K562 (cell line): ENCODE data around the gene CDT1. TPM values are rescaled to one million over a fixed set of nuclear protein-coding genes. Genes with fewer than 3 reads are reported as not detected.
A peak's percentile ranks its signal among the peaks of the same experiment; 100 is the strongest.

ENCODE experiments used
- AFF1 ChIP-seq, 2 experiments: fragments of 450-650 bp; IDR thresholded peaks; 2 replicates each; pipeline ENCODE4 v1.6.1; 2018; ENCODE audit warnings: mild to moderate bottlenecking in 2 of 2, low read depth in 1 of 2; ENCODE audit not compliant: partially characterized antibody in 2 of 2
- CBFB ChIP-seq: sonication (generic); formaldehyde crosslinking; IDR thresholded peaks from 2 replicates; pipeline ENCODE4 v1.4.0; 2020; ENCODE audit warnings: mild to moderate bottlenecking, missing genetic modification reagents
- CHAMP1 ChIP-seq: fragments of 450-650 bp; IDR thresholded peaks from 2 replicates; pipeline ENCODE4 v1.6.1; 2016; ENCODE audit warnings: mild to moderate bottlenecking
- DPF2 ChIP-seq: fragments of 450-650 bp; IDR thresholded peaks from 2 replicates; pipeline ENCODE4 v1.6.1; 2016
- GATAD2A ChIP-seq: fragments of 450-650 bp; IDR thresholded peaks from 2 replicates; pipeline ENCODE4 v1.6.1; 2017
- JUND ChIP-seq, 2 experiments: IDR thresholded peaks; 2 replicates in 1 of 2; 3 replicates in 1 of 2; pipeline ENCODE4 v1.6.1; 2011; ENCODE audit warnings: borderline replicate concordance in 2 of 2, low read depth in 2 of 2, low read length in 2 of 2, improper control_type of control experiment in 1 of 2, missing biosample characterization in 1 of 2, missing genetic modification characterization in 1 of 2, missing genetic modification reagents in 1 of 2
- MYBL2 ChIP-seq, 2 experiments: fragments of 450-650 bp in 1 of 2; sonication (generic) in 1 of 2; formaldehyde crosslinking in 1 of 2; IDR thresholded peaks; 2 replicates each; pipeline versions ENCODE4 v1.6.1 to v1.8.1; 2017 to 2022; ENCODE audit warnings: borderline replicate concordance in 1 of 2, inconsistent platforms in 1 of 2, low read depth in 1 of 2, mild to moderate bottlenecking in 1 of 2, missing genetic modification reagents in 1 of 2, moderate library complexity in 1 of 2
- MYNN ChIP-seq, 2 experiments: sonication (generic); formaldehyde crosslinking in 1 of 2; IDR thresholded peaks; 2 replicates each; pipeline versions ENCODE4 v1.5.0 to v1.6.1; 2016 to 2020; ENCODE audit warnings: antibody characterized with exemption in 1 of 2, missing genetic modification reagents in 1 of 2
- SRF ChIP-seq, 2 experiments: fragments of 250-450, 450-650 bp in 1 of 2; sonication (Bioruptor Pico) in 1 of 2; sonication (generic) in 1 of 2; formaldehyde crosslinking; IDR thresholded peaks; 2 replicates each; pipeline versions ENCODE4 v1.5.0 to v1.5.1; 2020 to 2022; ENCODE audit warnings: mild to moderate bottlenecking in 1 of 2, missing genetic modification reagents in 1 of 2
- STAT5A ChIP-seq: IDR thresholded peaks from 2 replicates; pipeline ENCODE4 v1.6.1; 2012; ENCODE audit warnings: low read length, inconsistent platforms, borderline replicate concordance
- polyA plus RNA-seq, 8 experiments: library from polyadenylated mRNA; depleted of rRNA in 4 of 8; stranded (reverse) in 5 of 8; unstranded in 3 of 8; fragments of >200 nt; fragmentation: Nextera tagmentation in 2 of 8; fragmentation: Illumina TruSeq in 1 of 8; extraction: Ambion mirVana in 2 of 8; extraction: Trizol in 1 of 8; gene quantifications; 2 replicates each; pipeline versions ENCODE4 v1.2.1 to v1.2.3, GENCODE V29; 2011 to 2014; ENCODE audit warnings: inconsistent platforms in 1 of 8, missing spikeins in 1 of 8
- total RNA-seq, 7 experiments: library from RNA; depleted of rRNA in 6 of 7; stranded (reverse); fragments of >200 nt in 6 of 7; fragmentation: Illumina TruSeq in 2 of 7; extraction: Trizol in 2 of 7; gene quantifications; 2 replicates each; pipeline versions ENCODE4 v1.2.1 to v1.2.3, GENCODE V29; 2011 to 2021; ENCODE audit warnings: low replicate concordance in 1 of 7
- TF ChIP-seq, protein P1 (sequence below): sonication (generic); formaldehyde crosslinking; IDR thresholded peaks from 2 replicates; pipeline ENCODE4 v1.9.0; 2022; ENCODE audit warnings: mild to moderate bottlenecking, missing genetic modification reagents

Gene CDT1
- total and polyA plus RNA-seq, 9 of the 15 experiments (the other 6 are each of a cell fraction or from before 2014, with no cell fraction given), result 0.92 to 178 (median 14.2) TPM

- TF ChIP-seq AFF1 (IDR thresholded peaks at IDR 0.05; ENCODE audit: low read depth in 1 of 2, partially characterized antibody in 2 of 2), result no peak
- TF ChIP-seq, protein P1, sequence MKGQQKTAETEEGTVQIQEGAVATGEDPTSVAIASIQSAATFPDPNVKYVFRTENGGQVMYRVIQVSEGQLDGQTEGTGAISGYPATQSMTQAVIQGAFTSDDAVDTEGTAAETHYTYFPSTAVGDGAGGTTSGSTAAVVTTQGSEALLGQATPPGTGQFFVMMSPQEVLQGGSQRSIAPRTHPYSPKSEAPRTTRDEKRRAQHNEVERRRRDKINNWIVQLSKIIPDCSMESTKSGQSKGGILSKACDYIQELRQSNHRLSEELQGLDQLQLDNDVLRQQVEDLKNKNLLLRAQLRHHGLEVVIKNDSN (CRISPR knock-in tag), result peak; percentile 65
- TF ChIP-seq JUND (IDR thresholded peaks at IDR 0.05; ENCODE audit: borderline replicate concordance, low read depth, low read length), result peak; percentile 16; the same call in 1 of the 2 replicates
- TF ChIP-seq JUND (tag; IDR thresholded peaks at IDR 0.05; ENCODE audit: borderline replicate concordance, low read depth, low read length), result no peak
- TF ChIP-seq GATAD2A, result no peak
- TF ChIP-seq MYBL2 (IDR thresholded peaks at IDR 0.05; ENCODE audit: low read depth), result no peak
- no peak for TF ChIP-seq MYBL2 (CRISPR knock-in tag; IDR thresholded peaks at IDR 0.05; ENCODE audit: borderline replicate concordance)
- no peak for TF ChIP-seq CHAMP1
- no peak for TF ChIP-seq SRF (CRISPR knock-in tag; IDR thresholded peaks at IDR 0.05)
- TF ChIP-seq STAT5A, result no peak
- no peak for TF ChIP-seq CBFB (CRISPR knock-in tag)
- TF ChIP-seq MYNN (IDR thresholded peaks at IDR 0.05), result no peak
- no peak for TF ChIP-seq MYNN (CRISPR knock-in tag; IDR thresholded peaks at IDR 0.05)
- TF ChIP-seq DPF2, result no peak
These were observed 30.4 kb upstream of the CDT1 start (continued) for GRCh38 chr16:88772871-88773811.
